Stimulated activated CD4-positive, alpha-beta T cell treated with anti-CD3 and anti-CD28 coated beads, TNF-alpha, amount 100 ng/mL, for 24 hours (primary cell): ENCODE measurements around the gene KCTD1.

Source experiments
- DNase-seq, 3 experiments: peaks; one replicate each; pipeline ENCODE4 v3.0.0-alpha.2; 2020; ENCODE audit warnings: low read depth in 3 of 3

Gene KCTD1

DNA sequence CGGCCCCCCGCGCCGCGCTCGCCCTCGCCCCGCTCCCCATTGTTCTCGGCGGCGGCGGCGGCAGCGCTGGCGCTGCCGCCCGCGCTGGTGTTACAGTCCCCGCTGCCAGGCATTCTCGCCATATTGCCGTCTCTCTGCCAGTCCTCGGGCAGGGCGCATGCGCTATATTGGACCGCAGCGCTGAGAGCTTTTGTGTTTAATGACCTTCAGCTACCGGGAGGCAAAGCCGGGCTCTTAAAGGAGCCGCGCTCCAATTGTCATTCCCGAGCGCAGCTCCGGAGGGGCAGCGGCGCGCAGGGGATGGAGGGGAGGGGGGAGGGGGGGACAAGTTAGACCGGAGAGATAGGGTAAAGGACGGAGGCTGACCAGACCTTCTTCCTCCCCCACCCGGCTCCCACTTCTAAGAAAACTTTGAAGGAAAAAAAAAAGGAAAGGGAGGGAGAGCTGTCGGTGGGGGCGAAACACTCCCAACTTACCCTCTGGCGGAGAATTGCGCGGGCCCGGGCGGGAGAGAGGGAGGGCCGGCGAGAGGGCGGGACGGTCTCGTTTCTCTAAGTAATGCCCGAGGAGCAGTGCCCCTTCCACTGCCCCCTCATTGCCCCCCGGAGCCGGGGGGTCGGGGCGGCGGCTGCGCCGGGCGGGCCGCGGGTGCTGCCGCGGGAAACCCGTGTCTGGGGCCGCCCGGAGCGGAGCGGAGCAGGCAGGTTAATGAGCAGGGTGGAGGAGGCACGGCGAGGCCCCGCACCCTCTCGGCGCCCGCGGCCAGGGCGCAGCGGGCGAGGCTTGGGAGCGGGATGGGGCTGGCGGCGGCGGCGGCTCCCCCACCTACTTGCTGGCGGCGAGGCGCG lies at the start of gene KCTD1:
KCTD1 (minus strand) TSS at position 139 of the 848 bp plus-strand sequence; CDS start at position 122, 17 bp downstream.
- DNase-seq: peak; percentile 42 to 74 (median 44)

DNA sequence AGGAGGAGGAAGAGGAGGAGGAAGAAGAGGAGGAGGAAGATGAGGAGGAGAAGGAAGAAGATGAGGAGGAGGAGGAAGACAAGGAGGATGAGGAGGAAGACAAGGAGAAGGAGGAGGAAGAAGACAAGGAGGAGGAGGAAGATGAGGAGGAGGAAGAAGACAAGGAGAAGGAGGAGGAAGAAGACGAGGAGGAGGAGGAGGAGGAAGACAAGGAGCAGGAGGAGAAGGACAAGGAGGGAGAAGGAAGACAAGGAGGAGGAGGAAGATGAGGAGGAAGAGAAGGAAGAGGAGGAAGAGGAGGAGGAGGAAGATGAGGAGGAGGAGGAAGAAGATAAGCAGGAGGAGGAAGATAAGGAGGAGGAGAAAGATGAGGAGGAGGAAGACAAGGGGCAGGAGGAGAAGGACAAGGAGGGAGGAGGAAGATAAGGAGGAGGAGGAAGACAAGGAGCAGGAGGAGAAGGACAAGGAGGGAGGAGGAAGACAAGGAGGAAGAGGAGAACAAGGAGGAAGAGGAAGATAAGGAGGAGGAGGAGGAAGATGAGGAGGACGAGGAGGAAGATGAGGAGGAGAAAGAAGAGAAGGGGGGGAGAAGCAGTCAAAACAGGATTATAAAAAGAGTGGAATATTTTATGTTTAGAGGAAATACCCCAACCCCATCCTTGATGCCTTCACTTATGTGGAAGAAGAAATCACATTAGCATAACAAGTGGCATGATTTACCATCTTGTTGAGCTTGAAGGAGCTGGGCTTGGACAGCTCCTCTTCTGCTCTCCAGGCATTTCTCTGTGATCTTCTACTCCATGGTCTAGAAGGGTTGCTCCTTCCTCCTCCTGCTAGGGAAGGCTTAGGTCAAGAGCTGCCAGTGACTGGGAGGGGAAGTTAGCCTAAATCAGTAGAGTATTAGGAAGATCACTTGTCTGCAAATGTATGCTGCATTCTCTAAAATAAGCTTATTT lies 45.3 kb upstream of the KCTD1 start:
- DNase-seq: no peak

DNA sequence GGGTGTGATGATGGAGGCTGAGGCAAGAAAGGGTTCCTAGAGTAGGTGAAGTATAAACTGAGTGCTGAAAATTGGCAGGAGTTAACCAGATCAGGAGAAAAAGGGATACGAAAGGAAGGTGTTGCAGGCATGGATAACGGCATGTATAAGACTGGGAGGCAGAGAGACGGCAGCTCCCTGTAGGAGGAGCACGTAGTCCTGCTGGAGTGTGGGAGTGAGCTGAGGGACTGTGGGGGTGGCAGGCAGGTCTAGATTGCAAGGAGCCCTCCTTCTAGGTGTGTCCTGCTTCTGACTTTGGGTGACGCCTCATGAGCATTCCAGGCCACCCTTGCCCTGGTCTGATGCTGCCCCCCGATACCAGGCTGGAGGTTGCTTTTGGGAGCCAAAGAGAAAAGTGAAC lies 36.4 kb upstream of the KCTD1 start:
- no peak for DNase-seq

DNA sequence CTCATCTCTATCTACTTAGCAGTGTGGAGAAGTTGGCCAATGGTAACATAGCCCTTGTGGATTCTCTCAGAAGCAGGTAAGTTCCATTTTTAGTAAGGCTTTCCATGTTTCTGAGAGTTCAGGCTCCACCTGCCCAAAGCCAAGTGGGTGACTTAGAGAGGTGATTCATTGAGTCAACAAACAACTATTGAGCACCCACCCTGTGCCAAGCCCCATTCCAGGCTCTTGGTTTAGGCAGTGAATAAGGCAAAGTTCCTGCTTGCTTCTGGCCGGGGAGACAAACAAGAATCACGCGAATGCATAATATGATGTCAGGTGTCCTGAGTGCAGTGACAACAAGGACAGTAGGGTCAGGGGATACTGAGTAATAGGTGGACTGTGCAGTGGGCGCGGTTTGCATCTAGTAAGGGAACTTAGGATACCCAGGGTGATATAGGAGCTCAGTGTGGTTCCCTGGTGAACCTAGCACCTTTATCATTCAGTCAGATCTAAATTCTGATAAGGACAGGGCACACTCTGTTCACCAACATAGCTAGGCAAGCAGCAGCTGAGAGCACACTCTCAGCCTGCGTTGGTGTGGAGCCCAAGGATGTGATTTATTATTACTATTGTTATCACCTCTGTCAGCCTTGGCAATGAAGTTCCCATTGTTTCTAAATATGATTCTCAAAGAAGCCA lies 31.7 kb upstream of the KCTD1 start:
- no peak for DNase-seq

DNA sequence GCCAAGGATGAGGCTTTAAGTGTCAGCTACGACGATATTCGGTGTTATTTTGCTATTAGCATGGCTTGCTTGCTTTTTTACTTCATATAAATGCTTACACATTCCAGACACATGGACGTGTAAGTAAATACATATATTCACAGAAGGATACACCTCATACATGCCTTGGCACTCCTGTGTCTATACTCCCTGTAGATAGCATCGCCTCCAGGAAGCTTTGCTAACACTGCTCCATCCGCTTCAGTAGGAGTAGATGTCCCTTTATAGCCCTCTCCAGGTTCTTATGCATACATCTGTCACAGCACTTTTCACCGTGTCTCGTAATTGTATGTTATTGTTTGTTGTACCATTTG lies 27.5 kb upstream of the KCTD1 start:
- no peak for DNase-seq

DNA sequence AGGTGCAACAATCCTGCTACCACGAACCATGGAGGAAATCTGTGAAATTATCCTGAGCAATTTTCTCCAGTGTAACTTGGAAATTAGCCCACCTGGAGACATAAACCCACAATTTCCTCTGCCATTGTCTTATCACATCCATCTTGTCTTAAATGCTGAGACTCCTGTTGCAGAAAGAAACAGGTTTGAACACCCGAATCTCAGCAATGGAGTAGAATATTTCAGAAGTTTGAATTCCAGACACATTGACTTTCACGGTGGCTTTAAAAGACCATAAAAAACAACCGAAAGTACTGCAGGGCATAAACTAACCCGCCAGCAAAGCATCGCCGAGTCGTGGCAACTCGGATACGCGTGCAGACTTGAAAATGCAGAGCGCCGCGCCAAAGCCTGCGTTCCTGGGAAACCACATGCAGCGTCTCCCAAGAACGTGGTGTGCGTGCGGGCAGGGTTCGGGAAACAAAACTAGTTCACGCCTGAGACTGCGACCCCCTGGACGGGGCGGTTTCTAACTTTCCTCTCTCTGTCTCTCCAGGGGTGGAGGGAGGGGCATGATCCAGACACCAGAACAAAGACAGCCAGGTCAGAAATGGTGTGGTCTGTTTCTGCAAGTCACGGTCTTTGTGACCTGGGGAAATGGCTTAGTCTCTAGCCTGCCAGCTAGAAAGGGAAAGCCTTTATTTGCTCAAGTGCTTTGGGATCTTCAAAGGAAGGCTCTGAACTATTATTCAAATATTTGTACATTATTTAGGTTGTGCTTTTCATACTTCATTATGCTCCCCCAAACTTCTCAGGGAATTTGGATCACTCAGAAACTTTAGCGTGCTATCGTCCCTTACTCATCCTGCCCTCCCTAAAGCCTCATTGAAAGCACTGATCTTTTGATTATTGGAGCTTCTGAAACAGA lies 26.9 kb upstream of the KCTD1 start:
- no peak for DNase-seq

DNA sequence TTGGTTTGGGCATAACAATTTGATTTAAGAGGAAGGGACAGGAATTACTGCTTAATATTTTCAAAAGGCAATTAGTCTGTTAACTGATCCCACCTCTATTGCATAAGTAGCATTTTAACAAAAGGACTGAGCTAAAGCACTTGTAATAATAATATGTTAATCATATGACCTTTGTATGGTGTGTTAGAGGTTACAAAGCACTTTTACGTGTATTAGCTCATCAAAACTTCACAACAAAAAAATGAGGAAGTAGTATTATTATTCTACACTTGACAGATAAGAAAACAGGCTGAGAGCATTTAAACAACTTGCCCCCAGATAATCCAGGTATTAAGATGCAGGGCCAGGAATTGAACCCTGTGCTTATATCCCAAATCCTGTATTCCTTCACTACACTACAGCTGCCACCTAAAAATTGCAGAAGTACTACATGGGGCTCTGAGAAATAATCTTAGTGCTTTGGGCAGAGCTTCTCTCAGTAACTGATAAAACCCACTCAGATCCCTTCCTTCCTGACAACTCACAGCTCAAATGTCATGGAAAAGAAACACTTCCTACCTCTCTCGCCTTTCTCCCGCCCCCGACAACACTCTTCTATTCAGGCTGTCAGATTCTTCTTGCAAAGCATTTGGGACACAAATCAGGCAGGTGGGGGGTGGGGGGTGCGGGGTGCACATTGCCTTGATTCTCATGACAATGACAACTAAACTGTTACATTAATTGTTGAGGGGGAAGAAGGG lies 20.7 kb upstream of the KCTD1 start:
- no peak for DNase-seq

DNA sequence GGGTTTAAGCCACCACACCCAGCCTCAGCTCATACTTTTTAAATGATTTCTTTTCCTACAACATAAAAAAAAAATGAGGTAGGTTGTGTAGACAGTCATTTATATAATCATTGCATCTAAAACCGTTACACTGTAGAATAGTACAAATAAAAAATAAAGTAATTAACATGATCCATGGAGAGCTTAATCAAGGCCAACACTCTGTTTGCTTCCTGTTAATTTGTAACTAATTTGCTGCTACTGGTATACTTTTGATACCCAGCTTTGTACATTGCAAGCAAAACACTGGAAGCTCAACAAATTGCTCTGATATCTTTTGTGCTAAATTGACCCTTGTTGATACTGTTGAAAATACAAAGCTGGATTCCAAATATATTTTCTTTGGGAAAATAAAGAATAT lies 20.2 kb upstream of the KCTD1 start:
- DNase-seq: no peak

DNA sequence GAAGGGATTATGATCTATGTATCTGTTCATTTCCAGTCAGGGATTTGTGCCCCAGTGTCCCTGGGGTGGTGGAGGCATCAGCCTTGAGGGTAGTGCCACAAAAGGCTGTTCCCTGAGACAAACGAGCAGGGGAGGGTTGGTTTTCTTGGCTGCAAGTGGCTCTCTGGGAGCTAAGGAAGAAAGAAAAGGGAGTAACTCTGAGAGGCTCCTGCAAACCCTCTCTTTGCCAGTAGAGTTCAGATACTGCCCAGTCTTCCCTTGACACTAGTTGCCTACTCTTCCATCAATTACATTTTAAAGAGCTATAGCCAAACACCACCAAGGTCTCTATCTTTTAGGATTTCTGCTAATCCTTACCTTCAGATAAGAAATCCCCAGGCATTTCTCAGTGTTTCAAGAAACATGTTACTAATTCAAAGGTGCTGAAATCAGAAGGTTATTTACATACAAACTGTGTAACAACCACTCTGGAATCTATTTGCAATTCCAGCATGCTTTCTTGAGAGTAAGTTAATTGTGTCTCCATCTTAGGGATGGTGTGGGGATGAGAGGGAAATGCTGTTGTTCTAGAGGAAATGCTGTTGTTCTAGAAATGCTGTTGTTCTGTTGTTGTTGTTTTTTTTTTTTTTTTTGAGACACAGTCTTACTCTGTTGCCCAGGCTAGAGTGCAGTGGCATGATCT lies 18.7 kb upstream of the KCTD1 start:
- DNase-seq: no peak

DNA sequence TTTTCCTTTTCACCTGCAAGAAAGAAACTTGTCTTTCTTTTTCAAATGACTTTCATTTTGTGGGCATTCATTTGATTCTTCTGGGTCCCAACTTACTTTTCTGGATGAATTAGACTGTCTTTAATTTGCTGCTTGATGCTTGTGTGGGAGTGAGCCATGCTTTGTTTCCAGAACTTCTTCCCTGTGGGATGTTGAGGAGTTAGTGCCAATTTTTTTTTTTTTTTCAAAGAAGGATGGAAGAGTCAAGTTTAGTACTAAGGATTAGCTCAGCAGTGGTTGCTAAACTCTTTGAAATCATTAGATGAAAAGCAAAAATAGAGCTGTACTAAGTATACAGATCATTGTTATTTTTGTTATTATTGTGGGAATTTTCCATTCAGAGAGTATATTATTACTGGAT lies 17.2 kb upstream of the KCTD1 start:
- no peak for DNase-seq

DNA sequence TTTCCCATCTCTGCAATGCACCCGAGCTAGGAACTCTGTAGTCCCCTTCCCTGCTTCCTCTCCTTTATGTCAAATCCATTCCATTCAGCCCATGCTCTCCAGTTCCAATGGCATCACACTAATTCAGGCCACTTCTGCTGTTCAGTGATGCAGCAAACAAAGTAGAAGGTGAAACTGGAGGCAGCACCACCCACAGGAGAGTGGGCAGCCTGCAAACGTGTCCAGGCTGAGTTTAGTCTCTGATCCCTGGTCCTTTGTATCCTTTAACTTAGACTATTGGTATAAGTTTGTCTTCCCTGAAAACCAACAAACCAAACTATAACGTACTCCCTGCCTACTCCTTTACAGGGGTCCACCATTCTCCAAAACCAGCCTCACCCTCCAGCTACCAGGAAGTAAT lies 14.7 kb upstream of the KCTD1 start:
- DNase-seq: no peak

DNA sequence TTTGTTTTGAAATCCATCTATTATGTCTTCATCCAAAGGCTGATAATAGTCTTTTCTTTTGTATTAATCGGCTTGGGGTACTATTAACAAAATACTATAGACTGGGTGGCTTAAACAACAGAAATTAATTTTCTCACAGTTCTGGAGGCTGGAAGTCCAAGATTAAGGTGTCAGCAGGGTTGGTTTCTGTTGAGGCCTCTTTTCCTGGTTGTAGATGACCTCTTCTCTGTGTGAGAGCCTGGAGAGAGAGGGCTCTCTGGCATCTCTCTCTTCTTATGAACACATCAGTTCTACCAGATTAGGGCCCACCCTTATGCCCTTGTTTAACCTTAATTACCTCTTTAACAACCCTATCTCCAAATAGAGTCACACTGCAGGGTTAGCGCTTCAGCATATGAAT lies 14.2 kb upstream of the KCTD1 start:
- DNase-seq: no peak

DNA sequence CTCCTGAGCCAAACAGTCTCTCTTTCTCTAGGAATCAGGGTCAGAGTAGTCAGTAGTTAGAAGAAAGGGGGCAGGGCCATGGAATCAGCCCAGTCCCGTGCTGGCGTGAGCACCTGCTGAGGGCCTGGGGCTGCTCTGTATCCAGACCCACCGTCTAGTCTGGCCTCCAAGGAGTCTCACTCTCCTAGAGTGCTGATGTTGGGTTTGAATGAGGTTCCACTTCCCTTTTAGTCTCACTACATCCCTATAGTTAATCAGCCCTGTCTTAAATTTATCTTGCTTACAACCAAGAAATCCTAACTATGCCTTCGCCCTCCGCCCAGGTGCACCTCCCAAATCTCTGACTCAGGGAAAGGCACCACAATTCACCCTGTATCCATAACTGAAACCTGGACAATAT lies 13.4 kb upstream of the KCTD1 start:
- no peak for DNase-seq

DNA sequence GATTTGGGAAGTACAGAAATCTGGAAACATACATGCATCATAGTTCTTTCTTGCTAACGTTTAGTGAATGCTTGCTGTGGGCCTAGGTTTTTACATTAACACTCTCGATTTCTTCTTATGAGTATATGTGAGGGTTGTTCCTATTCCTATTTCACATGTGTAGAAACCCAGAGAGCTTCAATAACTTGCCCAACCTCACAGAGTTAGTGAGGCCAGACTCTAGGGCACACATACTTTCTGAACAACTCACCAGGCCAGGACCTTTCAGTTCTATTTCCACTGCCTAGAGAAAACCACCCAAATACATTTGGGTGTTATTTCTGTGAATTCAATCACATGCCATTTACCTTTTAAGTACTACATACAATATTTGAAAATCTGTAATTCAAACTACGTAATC lies 8.2 kb upstream of the KCTD1 start:
- DNase-seq: no peak

DNA sequence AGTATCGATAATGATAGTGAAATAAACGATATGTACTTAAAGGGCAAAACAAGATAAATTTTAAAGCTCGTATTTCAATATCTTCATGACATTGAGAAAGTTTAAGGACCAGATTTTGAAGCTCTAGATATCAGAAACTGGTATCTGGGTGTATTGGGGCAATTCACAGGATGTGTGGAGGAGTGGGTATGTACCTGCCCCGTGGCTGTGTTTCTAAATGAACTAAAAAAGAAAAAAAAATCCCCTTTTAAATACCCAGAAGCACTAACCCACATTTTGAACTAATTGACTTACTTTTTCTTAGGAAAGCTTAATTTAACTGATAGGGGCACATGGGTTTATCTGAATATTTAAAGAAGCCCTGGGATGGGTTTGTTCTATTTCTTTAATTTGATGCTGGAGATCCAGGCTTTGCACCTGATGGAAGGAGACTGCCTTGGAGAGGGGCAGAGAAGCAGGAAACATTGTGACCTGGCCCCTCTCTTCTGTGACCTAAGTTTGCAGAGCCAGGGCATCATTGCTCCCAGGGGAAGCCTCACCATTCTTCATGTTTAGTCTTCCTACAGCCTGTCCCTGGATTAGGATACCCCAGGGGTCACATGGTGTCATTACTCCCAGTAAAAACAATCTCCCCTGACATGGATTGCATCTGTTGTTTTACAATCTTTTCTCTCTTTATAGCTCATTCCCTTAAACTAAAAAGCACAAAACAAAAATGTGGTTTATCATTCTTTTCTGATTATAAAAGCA lies 7.6 kb upstream of the KCTD1 start:
- no peak for DNase-seq

DNA sequence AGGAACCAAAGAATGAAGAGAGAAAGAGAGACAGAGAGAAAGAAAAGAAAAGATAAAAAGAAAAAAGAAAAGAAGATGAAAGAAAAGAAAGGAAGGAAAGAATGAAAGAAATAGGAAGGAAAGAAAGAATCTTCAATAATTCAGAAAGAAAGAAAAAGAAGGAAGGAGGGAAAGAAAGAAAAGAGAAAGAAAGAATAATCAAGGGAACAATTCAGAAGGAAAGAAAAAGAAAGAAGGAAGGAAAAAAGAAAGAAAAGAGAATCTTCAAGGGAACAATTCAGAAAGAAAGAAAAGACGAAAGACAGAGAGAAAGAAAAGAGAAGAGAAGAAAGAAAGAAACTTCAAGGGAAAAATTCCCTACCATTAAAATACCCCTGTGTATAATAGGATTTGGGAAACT lies 5.6 kb upstream of the KCTD1 start:
- no peak for DNase-seq

DNA sequence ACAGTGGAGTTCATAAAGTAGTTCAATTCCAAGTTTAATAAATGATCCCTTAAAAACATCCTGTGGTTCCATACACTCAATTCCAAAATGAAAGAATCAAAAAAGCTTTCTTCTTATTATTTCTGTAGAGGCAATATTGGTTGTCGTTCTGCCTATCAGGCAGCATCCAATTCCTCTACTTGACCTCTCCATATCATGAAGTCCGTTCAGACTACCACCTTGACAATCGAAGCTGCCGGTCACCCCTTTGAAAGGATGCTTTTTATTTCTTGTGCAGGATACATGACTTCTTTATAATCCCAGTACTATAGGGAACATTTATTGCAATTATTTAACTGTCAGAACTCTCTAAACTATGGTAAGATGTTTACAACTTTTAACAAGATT lies 3.3 kb upstream of the KCTD1 start:
- DNase-seq: no peak

DNA sequence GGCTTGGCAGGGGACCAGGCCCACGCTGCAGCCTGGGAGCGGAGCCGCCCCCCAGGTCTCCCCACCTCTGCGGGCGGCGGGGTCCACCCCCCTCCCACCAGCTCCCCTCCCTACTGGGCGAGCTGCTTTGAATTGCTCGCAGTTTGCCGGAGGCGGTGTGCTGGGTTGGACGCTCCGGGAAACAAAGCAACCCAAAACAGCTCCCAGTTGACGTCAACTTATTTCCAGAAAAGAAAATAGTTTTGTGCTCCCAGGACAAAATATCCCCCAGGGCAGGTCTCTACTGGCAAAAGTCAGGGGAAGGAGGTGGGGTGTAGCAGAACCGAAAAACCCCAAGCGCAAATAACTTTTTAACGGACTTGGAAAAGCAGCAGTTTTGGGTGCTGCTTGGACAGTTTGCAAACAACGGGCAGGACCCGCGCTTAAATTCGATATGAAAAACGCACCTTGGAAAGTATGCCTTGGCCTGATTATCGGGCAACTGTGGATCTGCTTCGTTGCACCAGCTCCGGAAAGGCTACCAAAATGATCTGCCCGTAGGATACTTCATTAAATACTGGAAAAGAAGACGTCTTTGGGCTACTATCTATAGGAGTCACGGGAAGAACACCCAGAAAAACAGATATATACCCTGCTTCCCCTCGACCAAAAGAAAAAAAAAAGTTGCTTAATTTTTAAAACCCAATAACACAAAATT lies 2.8 kb upstream of the KCTD1 start:
- no peak for DNase-seq
